GM19463 (cell line): ENCODE results near the gene ABCA2.
"Not testable (repeated sequence)": the region's sequence is repeated elsewhere in the genome, so short reads cannot be mapped to it uniquely, and the experiment has no call there.

Experiments
- ATAC-seq: cut with Tn5 transposase; IDR thresholded peaks from one replicate; pipeline ENCODE4 v1.9.1; 2021; ENCODE audit warnings: mild to moderate bottlenecking, moderate library complexity; ENCODE audit not compliant: unreplicated experiment

The ABCA2 gene

GRCh38 chr9:137017791-137018497, 10.1 kb downstream of the ABCA2 start:
- ATAC-seq, result no peak

GRCh38 chr9:137017071-137017470, 11.0 kb downstream of the ABCA2 start:
- no peak for ATAC-seq

GRCh38 chr9:137016436-137016835, 11.6 kb downstream of the ABCA2 start:
- ATAC-seq, result no peak

GRCh38 chr9:137015976-137016375, 12.1 kb downstream of the ABCA2 start:
- no peak for ATAC-seq

- no peak for ATAC-seq
Observed at GRCh38 chr9:137015540-137015930, 12.5 kb downstream of the ABCA2 start.

- no peak for ATAC-seq
Observed at GRCh38 chr9:137014776-137015539, 13.1 kb downstream of the ABCA2 start.

GRCh38 chr9:137014166-137014565, 13.9 kb downstream of the ABCA2 start:
- no peak for ATAC-seq

- no peak for ATAC-seq
Observed at GRCh38 chr9:137013571-137013940, 14.5 kb downstream of the ABCA2 start.

- ATAC-seq, result no peak
Observed at GRCh38 chr9:137012694-137013570, 15.1 kb downstream of the ABCA2 start.

GRCh38 chr9:137011907-137012675, 15.9 kb downstream of the ABCA2 start:
- ATAC-seq, result no peak

- no peak for ATAC-seq
Observed at GRCh38 chr9:137011156-137011555, 16.9 kb downstream of the ABCA2 start.

GRCh38 chr9:137009938-137010732, 17.9 kb downstream of the ABCA2 start:
- ATAC-seq, result no peak

GRCh38 chr9:137009217-137009616, 18.8 kb downstream of the ABCA2 start:
- ATAC-seq, result no peak

GRCh38 chr9:137008312-137008711, 19.7 kb downstream of the ABCA2 start:
- no peak for ATAC-seq

- no peak for ATAC-seq
Observed at GRCh38 chr9:137007816-137008270, 20.2 kb downstream of the ABCA2 start.

GRCh38 chr9:137007108-137007815, 20.8 kb downstream of the ABCA2 start:
- no peak for ATAC-seq

GRCh38 chr9:137006116-137007003, 21.7 kb downstream of the ABCA2 start:
- ATAC-seq, result no peak

GRCh38 chr9:137004285-137004684, 23.8 kb downstream of the ABCA2 start:
- ATAC-seq, result not testable (repeated sequence)
